ENCODE results near the gene C18orf32. TPM values are rescaled to one million over a fixed set of nuclear protein-coding genes. Genes with fewer than 3 reads are reported as not detected.
"Not testable (repeated sequence)": the region's sequence is repeated elsewhere in the genome, so short reads cannot be mapped to it uniquely, and the experiment has no call there.

Gene C18orf32
- total RNA-seq, 4 donors from 2014 or later = 21.8 to 31.2 (median 25.7) TPM

GRCh38 chr18:49456794-49457193 lies 30.2 kb downstream of the C18orf32 start:
- ATAC-seq (ENCODE audit: low FRiP score) (no peak), DNase-seq (ENCODE audit: low spot score) (no peak)
- no peak for TF ChIP-seq CTCF (IDR thresholded peaks at IDR 0.05)

- not testable (repeated sequence) for ATAC-seq (ENCODE audit: low FRiP score)
These were observed 34.5 kb downstream of the C18orf32 start for GRCh38 chr18:49452534-49452933.

GRCh38 chr18:49447810-49448745 lies 39.0 kb downstream of the C18orf32 start:
- DNase-seq (ENCODE audit: low spot score) (no peak), ATAC-seq (ENCODE audit: low FRiP score) (no peak)
- no peak for TF ChIP-seq CTCF (IDR thresholded peaks at IDR 0.05)

More at GRCh38 chr18:49452534-49452933, 34.5 kb downstream of the C18orf32 start:
- not testable (repeated sequence) for DNase-seq (ENCODE audit: low spot score)

GRCh38 chr18:49446481-49446880 lies 40.6 kb downstream of the C18orf32 start:
- no peak for TF ChIP-seq CTCF (IDR thresholded peaks at IDR 0.05)
- ATAC-seq (ENCODE audit: low FRiP score) (no peak), DNase-seq (ENCODE audit: low spot score) (no peak)

GRCh38 chr18:49444581-49444980 lies 42.5 kb downstream of the C18orf32 start:
- TF ChIP-seq CTCF (IDR thresholded peaks at IDR 0.05) = no peak
- ATAC-seq (ENCODE audit: low FRiP score) (no peak), DNase-seq (ENCODE audit: low spot score) (no peak)

GRCh38 chr18:49443837-49444236 lies 43.2 kb downstream of the C18orf32 start:
- no peak for TF ChIP-seq CTCF (IDR thresholded peaks at IDR 0.05)
- no peak for ATAC-seq (ENCODE audit: low FRiP score)

GRCh38 chr18:49441338-49441938 lies 45.6 kb downstream of the C18orf32 start:
- ATAC-seq (ENCODE audit: low FRiP score) = no peak
- DNase-seq (ENCODE audit: low spot score) = no peak
- no peak for TF ChIP-seq CTCF (IDR thresholded peaks at IDR 0.05)

More at GRCh38 chr18:49443837-49444236, 43.2 kb downstream of the C18orf32 start:
- no peak for DNase-seq (ENCODE audit: low spot score)

Measured in omental fat pad (tissue), 4 donors.